HepG2 (cell line): ENCODE data around the gene LIPH. TPM values are rescaled to one million over a fixed set of nuclear protein-coding genes. Genes with fewer than 3 reads are reported as not detected.
A peak's percentile ranks its signal among the peaks of the same experiment; 100 is the strongest.

ENCODE experiments used
- AGO2 ChIP-seq: fragments of 200-400 bp; formaldehyde crosslinking; optimal IDR thresholded peaks from 2 replicates; pipeline ENCODE3; 2017; ENCODE audit warnings: mild to moderate bottlenecking, low read depth, low read length, moderate library complexity
- ATM ChIP-seq: fragments of 450-650 bp; IDR thresholded peaks from 2 replicates; pipeline ENCODE4 v1.7.1; 2017; ENCODE audit warnings: mild to moderate bottlenecking, borderline replicate concordance
- DR1 ChIP-seq: sonication (generic); formaldehyde crosslinking; IDR thresholded peaks from 2 replicates; pipeline ENCODE4 v1.8.0; 2021; ENCODE audit warnings: mild to moderate bottlenecking, missing genetic modification reagents, inconsistent platforms
- FOSL2 ChIP-seq: sonication (generic); formaldehyde crosslinking; IDR thresholded peaks from 2 replicates; pipeline ENCODE4 v1.4.0; 2020; ENCODE audit warnings: missing genetic modification reagents
- IKZF5 ChIP-seq: IDR thresholded peaks from 2 replicates; pipeline ENCODE4 v1.6.1; 2018; ENCODE audit warnings: missing genetic modification reagents, mild to moderate bottlenecking, missing compliant biosample characterization
- KMT2B ChIP-seq: IDR thresholded peaks from 2 replicates; pipeline ENCODE4 v1.6.1; 2016; ENCODE audit warnings: missing genetic modification reagents, missing compliant biosample characterization
- MXI1 ChIP-seq: IDR thresholded peaks from 3 replicates; pipeline ENCODE4 v1.6.1; 2012; ENCODE audit warnings: low read depth, low read length, inconsistent platforms, borderline replicate concordance
- MZF1 ChIP-seq: sonication (generic); formaldehyde crosslinking; IDR thresholded peaks from 2 replicates; pipeline ENCODE4 v1.8.1; 2023; ENCODE audit warnings: mild to moderate bottlenecking, missing genetic modification reagents, borderline replicate concordance
- SETDB1 ChIP-seq: sonication (generic); formaldehyde crosslinking; IDR thresholded peaks from 2 replicates; pipeline ENCODE4 v1.5.1; 2020; ENCODE audit warnings: missing genetic modification reagents, mild to moderate bottlenecking, borderline replicate concordance
- SKIL ChIP-seq: sonication (generic); formaldehyde crosslinking; IDR thresholded peaks from 2 replicates; pipeline ENCODE4 v1.8.0; 2022; ENCODE audit warnings: missing genetic modification reagents, mild to moderate bottlenecking, moderate library complexity, borderline replicate concordance
- SRSF4 ChIP-seq: fragments of 200-400 bp; formaldehyde crosslinking; IDR thresholded peaks from one replicate; pipeline ENCODE4 v1.6.1; 2018; ENCODE audit warnings: mild to moderate bottlenecking, low read depth, low read length, moderate library complexity; ENCODE audit not compliant: poor library complexity, severe bottlenecking
- TARDBP ChIP-seq: sonication (generic); formaldehyde crosslinking; IDR thresholded peaks from 2 replicates; pipeline ENCODE4 v1.8.0; 2022; ENCODE audit warnings: mild to moderate bottlenecking, missing genetic modification reagents
- TBX3 ChIP-seq: fragments of 450-650 bp; IDR thresholded peaks from 2 replicates; pipeline ENCODE4 v1.6.1; 2017; ENCODE audit warnings: antibody characterized with exemption, mild to moderate bottlenecking, inconsistent platforms, borderline replicate concordance
- ZNF234 ChIP-seq: sonication (generic); formaldehyde crosslinking; conservative IDR thresholded peaks from 2 replicates; pipeline ENCODE4 v1.5.1; 2020; ENCODE audit warnings: mild to moderate bottlenecking, missing genetic modification reagents
- ZNF33A ChIP-seq: sonication (generic); formaldehyde crosslinking; IDR thresholded peaks from 2 replicates; pipeline ENCODE4 v1.5.1; 2020; ENCODE audit warnings: missing genetic modification reagents, mild to moderate bottlenecking, moderate library complexity, borderline replicate concordance
- ZNF484 ChIP-seq: sonication (generic); formaldehyde crosslinking; IDR thresholded peaks from 2 replicates; pipeline ENCODE4 v1.5.1; 2020; ENCODE audit warnings: mild to moderate bottlenecking, low read depth, missing genetic modification reagents, borderline replicate concordance
- ZNF766 ChIP-seq: sonication (generic); formaldehyde crosslinking; IDR thresholded peaks from 2 replicates; pipeline ENCODE4 v1.5.0; 2020; ENCODE audit warnings: missing genetic modification reagents, borderline replicate concordance
- ZNF773 ChIP-seq: sonication (generic); formaldehyde crosslinking; IDR thresholded peaks from 2 replicates; pipeline ENCODE4 v1.4.0; 2020; ENCODE audit warnings: missing genetic modification reagents, borderline replicate concordance
- ZSCAN20 ChIP-seq: sonication (generic); formaldehyde crosslinking; IDR thresholded peaks from 2 replicates; pipeline ENCODE4 v1.4.0; 2020; ENCODE audit warnings: missing genetic modification reagents, mild to moderate bottlenecking, borderline replicate concordance
- polyA plus RNA-seq, 8 experiments: library from polyadenylated mRNA; depleted of rRNA in 3 of 8; stranded (reverse) in 7 of 8; unstranded in 1 of 8; fragments of >200 nt; fragmentation: Illumina TruSeq in 4 of 8; extraction: Trizol in 4 of 8; gene quantifications; 2 replicates each; pipeline versions ENCODE4 v1.2.1 to v1.2.3, GENCODE V29; 2011 to 2016; ENCODE audit warnings: low read depth in 4 of 8, missing spikeins in 1 of 8, mixed read lengths in 1 of 8; ENCODE audit not compliant: insufficient read depth in 1 of 8
- total RNA-seq, 5 experiments: library from RNA; depleted of rRNA; stranded (reverse); fragments of >200 nt; fragmentation: Illumina TruSeq; extraction: Trizol; gene quantifications; 2 replicates each; pipeline ENCODE4 v1.2.3, GENCODE V29; 2016; ENCODE audit warnings: low read depth in 1 of 5
- TF ChIP-seq, protein P1 (sequence below): fragments of 450-650 bp; IDR thresholded peaks from 2 replicates; pipeline ENCODE4 v1.6.1; 2017; ENCODE audit warnings: mild to moderate bottlenecking
- TF ChIP-seq, protein P2 (sequence below): sonication (generic); formaldehyde crosslinking; IDR thresholded peaks from 2 replicates; pipeline ENCODE4 v1.5.0; 2020; ENCODE audit warnings: missing genetic modification reagents

LIPH gene
- total and polyA plus RNA-seq, 2 of the 13 experiments (the other 11 are each of a cell fraction or from before 2014, with no cell fraction given) = 0.09 to 0.34 TPM

DNA sequence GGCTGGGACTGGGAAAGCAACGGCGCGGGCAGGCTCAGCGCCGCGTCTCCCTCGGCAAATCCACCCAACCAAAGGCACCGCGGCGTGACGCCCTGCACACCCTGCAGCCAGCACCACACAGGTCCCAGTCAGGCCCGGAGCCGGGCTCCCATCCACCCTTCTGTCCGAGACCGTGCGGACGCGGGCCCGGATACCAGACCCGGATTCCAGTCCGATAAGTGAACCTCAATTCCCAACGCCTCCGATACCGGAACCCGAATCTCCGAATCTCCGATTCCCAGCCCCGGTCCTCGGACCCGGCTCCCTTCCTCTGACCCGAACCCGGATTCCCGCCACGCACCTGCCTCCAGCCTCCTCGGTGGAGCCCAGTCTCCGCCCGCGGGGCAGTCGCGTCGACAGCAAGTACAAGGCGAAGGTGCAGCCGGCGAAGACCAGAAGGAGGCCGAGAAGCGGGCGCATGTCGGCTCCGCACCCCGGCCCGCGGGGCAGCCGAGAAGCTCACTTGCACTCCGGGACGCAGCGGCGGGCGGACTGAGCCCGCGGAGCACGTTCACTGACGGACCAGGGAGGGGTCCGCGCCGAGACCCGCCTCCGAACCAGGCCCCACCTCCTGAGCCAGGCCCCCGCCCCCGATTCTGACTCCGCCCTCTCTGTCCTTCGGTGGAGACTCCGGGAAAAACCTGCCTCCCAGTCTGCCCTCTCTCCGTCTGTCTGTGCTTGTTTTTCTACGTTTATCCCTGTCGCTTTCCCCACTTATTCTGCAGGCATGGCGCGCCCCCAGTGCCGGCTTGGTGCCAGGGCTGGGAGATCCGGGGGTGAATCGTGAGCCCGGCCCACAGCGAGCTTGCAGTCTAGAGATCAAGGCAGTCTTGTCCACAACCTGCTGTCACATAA, 53.6 kb downstream of the LIPH start, which contains the start of gene TMEM41A (continued):
- TF ChIP-seq, protein P1, sequence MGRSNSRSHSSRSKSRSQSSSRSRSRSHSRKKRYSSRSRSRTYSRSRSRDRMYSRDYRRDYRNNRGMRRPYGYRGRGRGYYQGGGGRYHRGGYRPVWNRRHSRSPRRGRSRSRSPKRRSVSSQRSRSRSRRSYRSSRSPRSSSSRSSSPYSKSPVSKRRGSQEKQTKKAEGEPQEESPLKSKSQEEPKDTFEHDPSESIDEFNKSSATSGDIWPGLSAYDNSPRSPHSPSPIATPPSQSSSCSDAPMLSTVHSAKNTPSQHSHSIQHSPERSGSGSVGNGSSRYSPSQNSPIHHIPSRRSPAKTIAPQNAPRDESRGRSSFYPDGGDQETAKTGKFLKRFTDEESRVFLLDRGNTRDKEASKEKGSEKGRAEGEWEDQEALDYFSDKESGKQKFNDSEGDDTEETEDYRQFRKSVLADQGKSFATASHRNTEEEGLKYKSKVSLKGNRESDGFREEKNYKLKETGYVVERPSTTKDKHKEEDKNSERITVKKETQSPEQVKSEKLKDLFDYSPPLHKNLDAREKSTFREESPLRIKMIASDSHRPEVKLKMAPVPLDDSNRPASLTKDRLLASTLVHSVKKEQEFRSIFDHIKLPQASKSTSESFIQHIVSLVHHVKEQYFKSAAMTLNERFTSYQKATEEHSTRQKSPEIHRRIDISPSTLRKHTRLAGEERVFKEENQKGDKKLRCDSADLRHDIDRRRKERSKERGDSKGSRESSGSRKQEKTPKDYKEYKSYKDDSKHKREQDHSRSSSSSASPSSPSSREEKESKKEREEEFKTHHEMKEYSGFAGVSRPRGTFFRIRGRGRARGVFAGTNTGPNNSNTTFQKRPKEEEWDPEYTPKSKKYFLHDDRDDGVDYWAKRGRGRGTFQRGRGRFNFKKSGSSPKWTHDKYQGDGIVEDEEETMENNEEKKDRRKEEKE = no peak
- TF ChIP-seq SRSF4 = no peak
- no peak for TF ChIP-seq ZNF33A (CRISPR knock-in tag)
- TF ChIP-seq DR1 (CRISPR knock-in tag) = peak; percentile 41; the same call in 1 of the 2 replicates
- TF ChIP-seq, protein P2, sequence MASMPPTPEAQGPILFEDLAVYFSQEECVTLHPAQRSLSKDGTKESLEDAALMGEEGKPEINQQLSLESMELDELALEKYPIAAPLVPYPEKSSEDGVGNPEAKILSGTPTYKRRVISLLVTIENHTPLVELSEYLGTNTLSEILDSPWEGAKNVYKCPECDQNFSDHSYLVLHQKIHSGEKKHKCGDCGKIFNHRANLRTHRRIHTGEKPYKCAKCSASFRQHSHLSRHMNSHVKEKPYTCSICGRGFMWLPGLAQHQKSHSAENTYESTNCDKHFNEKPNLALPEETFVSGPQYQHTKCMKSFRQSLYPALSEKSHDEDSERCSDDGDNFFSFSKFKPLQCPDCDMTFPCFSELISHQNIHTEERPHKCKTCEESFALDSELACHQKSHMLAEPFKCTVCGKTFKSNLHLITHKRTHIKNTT (CRISPR knock-in tag) = no peak
- peak; percentile 74 for TF ChIP-seq AGO2
- peak; percentile 63 for TF ChIP-seq FOSL2
- peak; percentile 55; the same call in 1 of the 2 replicates for TF ChIP-seq ZNF484 (CRISPR knock-in tag)
- TF ChIP-seq MXI1 = peak; percentile 80; the same call in 2 of the 3 replicates
- 0 out of 2 replicates have a peak, but pooled peaks have one; percentile 22 for TF ChIP-seq TBX3
- peak; percentile 91 for TF ChIP-seq TARDBP (CRISPR knock-in tag)
- no peak for TF ChIP-seq ATM
- 0 out of 2 replicates have a peak, but pooled peaks have one; percentile 62 for TF ChIP-seq MZF1
- TF ChIP-seq ZSCAN20 (CRISPR knock-in tag) = no peak; the same call in 1 of the 2 replicates
- 0 out of 2 replicates have a peak, but pooled peaks have one; percentile 22 for TF ChIP-seq ZNF773
- no peak for TF ChIP-seq SETDB1 (CRISPR knock-in tag)
- TF ChIP-seq ZNF766 (CRISPR knock-in tag) = peak; percentile 60; the same call in 1 of the 2 replicates
- peak; percentile 94 for TF ChIP-seq IKZF5 (CRISPR knock-in tag)
- peak; percentile 73; the same call in 1 of the 2 replicates for TF ChIP-seq ZNF234 (CRISPR knock-in tag)
- TF ChIP-seq SKIL (CRISPR knock-in tag) = no peak
- peak; percentile 93 for TF ChIP-seq KMT2B (CRISPR knock-in tag)
